ENCODE measurements around the gene DDX1.
"Not testable (repeated sequence)": the region's sequence is repeated elsewhere in the genome, so short reads cannot be mapped to it uniquely, and the experiment has no call there.

DDX1 gene

DNA sequence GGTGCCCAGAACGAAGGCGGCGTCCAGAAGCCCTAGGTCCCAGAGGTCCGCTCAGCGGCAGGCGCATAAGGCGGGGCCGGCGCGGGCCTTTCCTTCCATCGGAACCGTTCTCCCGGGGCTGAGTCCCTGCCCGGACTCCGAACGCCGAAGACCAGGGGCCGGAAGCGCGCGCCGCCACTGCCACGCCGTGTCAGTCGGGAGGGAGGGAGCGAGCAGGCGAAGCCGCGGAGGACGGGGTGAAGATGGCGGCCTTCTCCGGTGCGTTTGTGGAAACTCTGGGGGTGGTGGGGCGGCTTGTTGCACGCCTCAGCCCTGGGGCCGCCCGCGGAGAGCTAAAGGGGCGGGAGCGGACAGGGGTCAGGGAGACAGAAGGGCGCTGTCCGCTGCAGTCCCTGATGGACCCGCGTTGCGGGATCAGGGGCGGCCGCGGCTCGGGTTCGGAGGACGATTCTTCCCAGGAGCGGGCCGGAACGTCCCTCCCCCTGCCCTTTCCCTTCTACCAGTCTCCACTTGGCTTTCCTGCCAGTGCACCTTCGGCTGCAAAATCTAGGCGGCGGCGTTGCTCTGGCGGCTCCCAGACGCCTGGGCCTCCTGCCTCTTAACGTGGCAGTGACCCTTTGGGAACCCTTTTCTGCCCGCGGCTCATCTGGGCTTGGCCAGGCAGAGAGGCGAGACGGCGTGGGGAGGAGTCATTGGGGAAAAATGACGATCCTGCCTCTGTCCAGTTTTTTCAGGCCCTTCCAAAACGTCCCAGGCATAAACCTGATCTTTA lies at the start of gene DDX1:
Gene DDX1, plus strand, starts transcription at position 177 of the 772 bp plus-strand sequence. Its CDS starts 66 bp downstream, at position 243.
- TF ChIP-seq, protein P1, sequence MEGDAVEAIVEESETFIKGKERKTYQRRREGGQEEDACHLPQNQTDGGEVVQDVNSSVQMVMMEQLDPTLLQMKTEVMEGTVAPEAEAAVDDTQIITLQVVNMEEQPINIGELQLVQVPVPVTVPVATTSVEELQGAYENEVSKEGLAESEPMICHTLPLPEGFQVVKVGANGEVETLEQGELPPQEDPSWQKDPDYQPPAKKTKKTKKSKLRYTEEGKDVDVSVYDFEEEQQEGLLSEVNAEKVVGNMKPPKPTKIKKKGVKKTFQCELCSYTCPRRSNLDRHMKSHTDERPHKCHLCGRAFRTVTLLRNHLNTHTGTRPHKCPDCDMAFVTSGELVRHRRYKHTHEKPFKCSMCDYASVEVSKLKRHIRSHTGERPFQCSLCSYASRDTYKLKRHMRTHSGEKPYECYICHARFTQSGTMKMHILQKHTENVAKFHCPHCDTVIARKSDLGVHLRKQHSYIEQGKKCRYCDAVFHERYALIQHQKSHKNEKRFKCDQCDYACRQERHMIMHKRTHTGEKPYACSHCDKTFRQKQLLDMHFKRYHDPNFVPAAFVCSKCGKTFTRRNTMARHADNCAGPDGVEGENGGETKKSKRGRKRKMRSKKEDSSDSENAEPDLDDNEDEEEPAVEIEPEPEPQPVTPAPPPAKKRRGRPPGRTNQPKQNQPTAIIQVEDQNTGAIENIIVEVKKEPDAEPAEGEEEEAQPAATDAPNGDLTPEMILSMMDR (IDR thresholded peaks at IDR 0.05; ENCODE audit: borderline replicate concordance, insufficient read depth, low read depth, low read length), result no peak

DNA sequence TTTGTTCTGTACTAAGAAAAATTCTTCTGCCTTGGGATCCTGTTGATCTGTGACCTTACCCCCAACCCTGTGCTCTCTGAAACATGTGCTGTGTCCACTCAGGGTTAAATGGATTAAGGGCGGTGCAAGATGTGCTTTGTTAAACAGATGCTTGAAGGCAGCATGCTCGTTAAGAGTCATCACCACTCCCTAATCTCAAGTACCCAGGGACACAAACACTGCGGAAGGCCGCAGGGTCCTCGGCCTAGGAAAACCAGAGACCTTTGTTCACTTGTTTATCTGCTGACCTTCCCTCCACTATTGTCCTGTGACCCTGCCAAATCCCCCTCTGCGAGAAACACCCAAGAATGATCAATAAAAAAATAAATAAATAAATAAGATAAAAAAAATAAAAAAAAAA lies 49.4 kb upstream of the DDX1 start:
- not testable (repeated sequence) for H3K4me3 ChIP-seq (ENCODE audit: low read depth, low read length)

More for the DNA sequence above, at the start of gene DDX1:
- H3K4me3 ChIP-seq (ENCODE audit: low read depth, low read length), result peak within 1 kb of the TSS; percentile 80

DNA sequence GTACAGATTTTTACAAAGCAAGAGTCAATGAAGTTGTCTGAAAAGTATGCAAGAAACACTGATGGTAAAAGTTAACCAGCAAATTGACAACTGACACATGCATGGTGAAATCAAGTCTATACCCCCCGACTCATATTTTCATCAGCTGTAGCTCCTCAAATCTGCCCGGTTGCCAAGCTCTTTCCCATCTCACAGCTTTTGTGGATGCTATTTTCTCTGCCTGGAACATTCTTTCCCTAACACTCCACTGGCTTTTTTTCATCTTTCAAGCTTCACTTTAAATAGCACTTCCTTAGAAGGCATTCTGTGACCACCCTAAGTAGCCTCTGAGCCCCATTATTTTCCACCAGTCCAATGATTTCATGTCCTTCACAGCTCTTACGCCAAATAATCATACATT lies 48.6 kb upstream of the DDX1 start:
- H3K4me3 ChIP-seq (ENCODE audit: low read depth, low read length), result no peak overlapping the region
- TF ChIP-seq, protein P1 (IDR thresholded peaks at IDR 0.05; ENCODE audit: borderline replicate concordance, insufficient read depth, low read depth, low read length), result no peak

DNA sequence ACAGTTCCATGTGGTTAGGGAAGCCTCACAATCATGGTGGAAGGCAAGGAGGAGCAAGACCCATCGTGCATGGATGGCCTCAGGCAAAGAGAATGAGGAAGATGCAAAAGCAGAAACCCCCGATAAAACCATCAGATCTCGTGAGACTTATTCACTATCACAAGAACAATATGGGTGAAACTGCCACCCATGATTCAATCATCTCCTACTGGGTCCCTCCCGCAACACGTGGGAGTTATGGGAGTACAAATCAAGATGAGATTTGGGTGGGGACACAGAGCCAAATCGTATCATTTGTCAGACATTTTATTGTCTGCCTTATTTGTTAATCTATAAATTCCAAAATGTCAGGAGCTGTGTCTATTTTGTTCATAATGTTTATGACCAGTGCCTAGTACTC lies 48.1 kb upstream of the DDX1 start:
- TF ChIP-seq, protein P1 (IDR thresholded peaks at IDR 0.05; ENCODE audit: borderline replicate concordance, insufficient read depth, low read depth, low read length), result no peak
- H3K4me3 ChIP-seq (ENCODE audit: low read depth, low read length), result no peak overlapping the region

DNA sequence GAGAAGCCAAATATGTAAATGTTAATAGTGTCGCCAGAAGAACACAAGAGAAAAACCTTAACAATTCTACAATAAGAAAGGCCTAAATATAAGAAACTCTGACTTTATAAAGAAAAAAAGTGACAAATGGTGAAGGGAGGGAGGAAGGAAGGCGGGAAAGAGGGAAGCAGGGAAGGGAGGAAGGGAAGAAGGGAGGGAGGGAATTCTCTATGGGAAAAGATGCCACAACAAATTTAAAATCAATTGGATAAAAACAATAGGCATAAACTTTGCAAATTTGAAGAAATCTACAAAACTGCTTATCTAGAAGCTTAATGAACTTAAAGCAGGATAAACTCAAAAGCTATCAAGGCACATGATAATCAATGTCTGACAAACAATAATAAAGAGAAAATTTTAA lies 47.4 kb upstream of the DDX1 start:
- TF ChIP-seq, protein P1 (IDR thresholded peaks at IDR 0.05; ENCODE audit: borderline replicate concordance, insufficient read depth, low read depth, low read length), result no peak
- no peak overlapping the region for H3K4me3 ChIP-seq (ENCODE audit: low read depth, low read length)

DNA sequence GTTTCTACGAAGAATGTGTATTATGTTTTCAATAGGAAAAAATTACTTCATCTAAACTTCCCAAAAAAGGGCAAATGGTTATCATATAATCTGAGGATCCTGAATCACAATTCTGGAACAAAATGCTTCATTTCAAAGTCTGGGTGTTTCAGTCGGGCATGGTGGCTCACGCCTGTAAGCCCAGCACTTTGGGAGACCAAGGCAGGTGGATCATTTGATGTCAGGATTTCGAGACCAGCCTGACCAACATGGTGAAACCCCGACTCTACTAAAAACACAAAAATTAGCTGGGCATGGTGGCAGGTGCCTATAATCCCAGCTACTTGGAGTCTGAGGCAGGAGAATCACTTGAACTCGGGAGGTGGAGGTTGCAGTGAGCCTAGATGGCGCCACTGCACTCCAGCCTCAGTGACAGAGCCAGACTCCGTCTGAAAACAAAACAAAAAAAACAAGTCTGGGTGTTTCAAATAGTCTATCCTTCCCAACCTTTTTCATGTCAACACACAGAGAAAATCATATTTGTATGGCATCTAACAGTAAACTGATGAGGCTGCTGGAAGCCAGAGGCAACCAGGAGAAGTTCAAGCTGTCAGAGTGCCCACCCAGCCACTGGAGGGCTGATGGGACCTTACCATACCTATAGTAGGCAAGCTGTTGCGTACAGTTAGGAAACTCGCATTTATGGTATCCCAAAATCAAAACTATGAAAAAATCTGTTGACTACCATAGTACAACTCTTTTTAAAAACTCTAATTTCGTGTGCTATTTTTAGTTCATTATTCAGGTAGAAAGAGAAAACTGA lies 45.2 kb upstream of the DDX1 start:
- no peak overlapping the region for H3K4me3 ChIP-seq (ENCODE audit: low read depth, low read length)
- TF ChIP-seq, protein P1 (IDR thresholded peaks at IDR 0.05; ENCODE audit: borderline replicate concordance, insufficient read depth, low read depth, low read length), result no peak

DNA sequence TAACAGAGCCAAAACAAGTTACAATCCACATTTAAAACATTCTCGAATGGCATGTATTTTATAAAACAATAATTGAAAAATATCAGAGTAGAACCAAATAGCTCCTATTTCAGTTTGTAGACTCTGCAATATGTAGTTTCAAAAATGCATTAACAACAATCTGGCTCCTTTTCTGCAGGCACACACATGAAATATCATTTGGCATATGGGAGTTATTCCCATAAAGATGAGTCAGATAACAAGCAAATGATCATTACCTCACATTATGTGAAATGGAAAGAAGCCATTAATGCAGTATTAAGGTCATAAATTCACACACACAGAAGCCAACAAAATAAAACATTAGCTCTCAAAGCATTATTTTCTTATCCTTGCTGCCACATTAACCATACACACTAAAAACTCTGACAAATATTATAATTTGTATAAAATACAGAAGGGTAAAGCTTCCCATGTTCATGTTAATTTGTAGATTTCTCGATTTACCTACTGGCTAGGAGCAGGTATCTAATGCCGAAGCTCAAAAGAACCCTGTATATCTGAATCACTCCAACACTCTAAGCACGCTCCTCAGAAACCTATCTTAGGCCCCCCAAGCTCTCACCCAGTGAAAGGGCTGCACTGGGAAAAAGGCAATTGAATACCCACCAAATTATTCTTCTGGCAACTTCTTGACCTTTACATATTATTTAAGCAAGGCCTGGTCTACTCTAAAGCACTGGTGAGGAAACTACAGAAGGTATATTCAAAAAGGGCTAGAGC lies 44.4 kb upstream of the DDX1 start:
- TF ChIP-seq, protein P1 (IDR thresholded peaks at IDR 0.05; ENCODE audit: borderline replicate concordance, insufficient read depth, low read depth, low read length), result no peak
- H3K4me3 ChIP-seq (ENCODE audit: low read depth, low read length), result no peak overlapping the region
